ENCODE data around the gene NUDT3.

GRCh38 chr6:34239500-34239825, 153.0 kb downstream of the NUDT3 start:
- TF ChIP-seq POLR2A (IDR thresholded peaks at IDR 0.05), result no peak
- TF ChIP-seq, protein P1, sequence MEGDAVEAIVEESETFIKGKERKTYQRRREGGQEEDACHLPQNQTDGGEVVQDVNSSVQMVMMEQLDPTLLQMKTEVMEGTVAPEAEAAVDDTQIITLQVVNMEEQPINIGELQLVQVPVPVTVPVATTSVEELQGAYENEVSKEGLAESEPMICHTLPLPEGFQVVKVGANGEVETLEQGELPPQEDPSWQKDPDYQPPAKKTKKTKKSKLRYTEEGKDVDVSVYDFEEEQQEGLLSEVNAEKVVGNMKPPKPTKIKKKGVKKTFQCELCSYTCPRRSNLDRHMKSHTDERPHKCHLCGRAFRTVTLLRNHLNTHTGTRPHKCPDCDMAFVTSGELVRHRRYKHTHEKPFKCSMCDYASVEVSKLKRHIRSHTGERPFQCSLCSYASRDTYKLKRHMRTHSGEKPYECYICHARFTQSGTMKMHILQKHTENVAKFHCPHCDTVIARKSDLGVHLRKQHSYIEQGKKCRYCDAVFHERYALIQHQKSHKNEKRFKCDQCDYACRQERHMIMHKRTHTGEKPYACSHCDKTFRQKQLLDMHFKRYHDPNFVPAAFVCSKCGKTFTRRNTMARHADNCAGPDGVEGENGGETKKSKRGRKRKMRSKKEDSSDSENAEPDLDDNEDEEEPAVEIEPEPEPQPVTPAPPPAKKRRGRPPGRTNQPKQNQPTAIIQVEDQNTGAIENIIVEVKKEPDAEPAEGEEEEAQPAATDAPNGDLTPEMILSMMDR (IDR thresholded peaks at IDR 0.05 in 4 of 5, conservative IDR thresholded peaks at IDR 0.05 in 1 of 5), result no peak

All from gastrocnemius medialis (tissue), 4 donors.